ENCODE measurements around the gene KIAA0586.

Gene KIAA0586

GRCh38 chr14:58593977-58594376 is 166.5 kb downstream of the KIAA0586 start:
- no peak for TF ChIP-seq CTCF (IDR thresholded peaks at IDR 0.05; ENCODE audit: borderline replicate concordance, insufficient read depth, low read depth, low read length)
- no peak overlapping the region for H3K4me3 ChIP-seq (ENCODE audit: low read depth, low read length)

- no peak overlapping the region for H3K4me3 ChIP-seq (ENCODE audit: low read depth, low read length)
- no peak for TF ChIP-seq CTCF (IDR thresholded peaks at IDR 0.05; ENCODE audit: borderline replicate concordance, insufficient read depth, low read depth, low read length)
Measured at GRCh38 chr14:58597041-58597440, 169.5 kb downstream of the KIAA0586 start.

GRCh38 chr14:58598028-58598803 is 170.7 kb downstream of the KIAA0586 start:
- TF ChIP-seq CTCF (IDR thresholded peaks at IDR 0.05; ENCODE audit: borderline replicate concordance, insufficient read depth, low read depth, low read length): no peak
- no peak overlapping the region for H3K4me3 ChIP-seq (ENCODE audit: low read depth, low read length)

GRCh38 chr14:58598804-58599525 is 171.4 kb downstream of the KIAA0586 start:
- no peak for TF ChIP-seq CTCF (IDR thresholded peaks at IDR 0.05; ENCODE audit: borderline replicate concordance, insufficient read depth, low read depth, low read length)

GRCh38 chr14:58599707-58600106 is 172.2 kb downstream of the KIAA0586 start:
- no peak overlapping the region for H3K4me3 ChIP-seq (ENCODE audit: low read depth, low read length)
- no peak for TF ChIP-seq CTCF (IDR thresholded peaks at IDR 0.05; ENCODE audit: borderline replicate concordance, insufficient read depth, low read depth, low read length)

More at GRCh38 chr14:58598804-58599525, 171.4 kb downstream of the KIAA0586 start:
- no peak overlapping the region for H3K4me3 ChIP-seq (ENCODE audit: low read depth, low read length)
